ENCODE data around the gene DONSON. TPM values are rescaled to one million over a fixed set of nuclear protein-coding genes. Genes with fewer than 3 reads are reported as not detected.
"Not testable (repeated sequence)": the region's sequence is repeated elsewhere in the genome, so short reads cannot be mapped to it uniquely, and the experiment has no call there.

Gene DONSON, protein sequence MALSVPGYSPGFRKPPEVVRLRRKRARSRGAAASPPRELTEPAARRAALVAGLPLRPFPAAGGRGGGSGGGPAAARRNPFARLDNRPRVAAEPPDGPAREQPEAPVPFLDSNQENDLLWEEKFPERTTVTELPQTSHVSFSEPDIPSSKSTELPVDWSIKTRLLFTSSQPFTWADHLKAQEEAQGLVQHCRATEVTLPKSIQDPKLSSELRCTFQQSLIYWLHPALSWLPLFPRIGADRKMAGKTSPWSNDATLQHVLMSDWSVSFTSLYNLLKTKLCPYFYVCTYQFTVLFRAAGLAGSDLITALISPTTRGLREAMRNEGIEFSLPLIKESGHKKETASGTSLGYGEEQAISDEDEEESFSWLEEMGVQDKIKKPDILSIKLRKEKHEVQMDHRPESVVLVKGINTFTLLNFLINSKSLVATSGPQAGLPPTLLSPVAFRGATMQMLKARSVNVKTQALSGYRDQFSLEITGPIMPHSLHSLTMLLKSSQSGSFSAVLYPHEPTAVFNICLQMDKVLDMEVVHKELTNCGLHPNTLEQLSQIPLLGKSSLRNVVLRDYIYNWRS
- total RNA-seq: 10 to 100 TPM in 1 of 4 donors, 1 to 10 TPM in 3; 5.8 to 19.7 (median 6.7) TPM

DNA sequence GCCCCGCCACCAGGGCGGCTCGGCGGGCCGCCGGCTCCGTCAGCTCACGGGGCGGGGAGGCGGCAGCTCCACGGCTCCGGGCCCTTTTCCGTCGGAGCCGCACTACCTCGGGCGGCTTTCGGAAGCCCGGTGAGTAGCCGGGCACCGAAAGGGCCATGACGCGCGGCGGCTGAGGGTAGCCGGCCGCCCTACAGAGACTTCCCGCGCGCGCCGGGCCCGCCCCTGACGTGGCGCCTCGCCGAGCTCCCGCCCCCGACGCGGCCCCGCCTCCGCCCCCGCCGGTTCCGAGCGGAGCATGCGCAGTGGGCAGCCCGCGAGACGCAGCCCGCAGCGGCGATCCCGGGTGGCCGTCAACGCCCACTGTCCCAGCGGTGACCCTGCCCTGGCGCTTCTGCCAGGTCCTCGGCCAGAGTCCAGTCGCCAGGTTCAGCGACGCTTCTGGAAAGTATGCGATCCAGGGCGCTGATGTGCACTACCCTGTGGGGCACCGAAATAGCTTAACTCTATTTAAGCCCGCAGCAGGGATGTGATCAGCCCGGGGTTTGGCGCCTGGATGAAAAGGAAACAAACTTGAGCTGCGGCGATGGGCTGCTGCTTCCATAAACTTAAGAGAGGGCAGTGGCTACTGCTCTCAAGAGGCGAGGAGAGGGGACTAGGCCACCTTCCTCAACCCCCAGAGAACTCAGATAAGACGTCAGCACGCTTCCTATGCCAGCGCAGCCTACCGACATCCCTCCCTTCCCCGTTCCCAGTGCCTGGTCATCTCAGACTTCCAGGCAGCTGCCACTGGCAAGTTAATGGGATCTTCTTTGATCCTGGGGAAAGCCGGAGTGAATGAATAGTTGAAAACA lies at the start of gene DONSON:
TSS of gene DONSON (minus strand) at position 200 of the 851 bp plus-strand sequence. CDS start at position 157, 43 bp downstream.
- H3K9me3 ChIP-seq: no peaks in the 10 kb centered on the region
- H3K27me3 ChIP-seq: no peaks in the 10 kb centered on the region
- WGBS: under 1% methylated on average over 31 of the region's 78 CpGs
- H3K4me3 ChIP-seq: peak within 1 kb of the TSS; percentile 90
- TF ChIP-seq EP300 (IDR thresholded peaks at IDR 0.05) (no peak), POLR2AphosphoS5 (IDR thresholded peaks at IDR 0.05) (peak in 1 of 3 donors; percentile 14), POLR2A (IDR thresholded peaks at IDR 0.05) (peak in 1 of 2 donors; percentile 17)
- TF ChIP-seq, protein P1, sequence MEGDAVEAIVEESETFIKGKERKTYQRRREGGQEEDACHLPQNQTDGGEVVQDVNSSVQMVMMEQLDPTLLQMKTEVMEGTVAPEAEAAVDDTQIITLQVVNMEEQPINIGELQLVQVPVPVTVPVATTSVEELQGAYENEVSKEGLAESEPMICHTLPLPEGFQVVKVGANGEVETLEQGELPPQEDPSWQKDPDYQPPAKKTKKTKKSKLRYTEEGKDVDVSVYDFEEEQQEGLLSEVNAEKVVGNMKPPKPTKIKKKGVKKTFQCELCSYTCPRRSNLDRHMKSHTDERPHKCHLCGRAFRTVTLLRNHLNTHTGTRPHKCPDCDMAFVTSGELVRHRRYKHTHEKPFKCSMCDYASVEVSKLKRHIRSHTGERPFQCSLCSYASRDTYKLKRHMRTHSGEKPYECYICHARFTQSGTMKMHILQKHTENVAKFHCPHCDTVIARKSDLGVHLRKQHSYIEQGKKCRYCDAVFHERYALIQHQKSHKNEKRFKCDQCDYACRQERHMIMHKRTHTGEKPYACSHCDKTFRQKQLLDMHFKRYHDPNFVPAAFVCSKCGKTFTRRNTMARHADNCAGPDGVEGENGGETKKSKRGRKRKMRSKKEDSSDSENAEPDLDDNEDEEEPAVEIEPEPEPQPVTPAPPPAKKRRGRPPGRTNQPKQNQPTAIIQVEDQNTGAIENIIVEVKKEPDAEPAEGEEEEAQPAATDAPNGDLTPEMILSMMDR (IDR thresholded peaks at IDR 0.05): no peak
- peak within 1 kb of the TSS; percentile 80 for H3K27ac ChIP-seq
- peak; percentile 89 to 91 for DNase-seq (ENCODE audit: low spot score in 2 of 2)
- H3K4me1 ChIP-seq: peaks cover 14% of the 10 kb centered on the region
- H3K36me3 ChIP-seq: no peaks in the 10 kb centered on the region

DNA sequence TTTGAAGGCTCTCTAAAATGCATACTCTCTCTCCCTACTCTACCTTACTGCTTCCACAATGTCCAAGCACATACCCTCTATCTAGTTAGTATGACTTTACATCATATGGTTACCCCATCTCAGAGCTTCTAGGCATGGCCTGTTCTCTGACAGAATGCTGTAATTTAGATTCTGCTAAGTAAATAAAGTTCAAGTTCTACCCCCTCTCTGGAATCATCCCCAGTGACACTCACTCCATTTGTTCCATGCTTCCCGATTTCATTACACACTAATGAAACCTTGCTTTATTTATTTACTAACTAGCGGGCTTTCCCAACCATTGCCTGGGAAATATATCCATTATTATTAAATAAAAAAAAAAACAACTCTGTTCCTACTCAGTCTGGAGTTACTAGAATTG lies 45.8 kb upstream of the DONSON start:
- H3K36me3 ChIP-seq: peaks cover 14% of the 10 kb centered on the region
- H3K4me3 ChIP-seq: no peak overlapping the region
- no peak overlapping the region for H3K27ac ChIP-seq
- DNase-seq (ENCODE audit: low spot score in 2 of 2): no peak
- no peaks in the 10 kb centered on the region for H3K27me3 ChIP-seq
- H3K9me3 ChIP-seq: no peaks in the 10 kb centered on the region
- no peaks in the 10 kb centered on the region for H3K4me1 ChIP-seq
- WGBS: 89% methylated on average over 2 of the region's 2 CpGs
- no peak for TF ChIP-seq POLR2A (IDR thresholded peaks at IDR 0.05)

DNA sequence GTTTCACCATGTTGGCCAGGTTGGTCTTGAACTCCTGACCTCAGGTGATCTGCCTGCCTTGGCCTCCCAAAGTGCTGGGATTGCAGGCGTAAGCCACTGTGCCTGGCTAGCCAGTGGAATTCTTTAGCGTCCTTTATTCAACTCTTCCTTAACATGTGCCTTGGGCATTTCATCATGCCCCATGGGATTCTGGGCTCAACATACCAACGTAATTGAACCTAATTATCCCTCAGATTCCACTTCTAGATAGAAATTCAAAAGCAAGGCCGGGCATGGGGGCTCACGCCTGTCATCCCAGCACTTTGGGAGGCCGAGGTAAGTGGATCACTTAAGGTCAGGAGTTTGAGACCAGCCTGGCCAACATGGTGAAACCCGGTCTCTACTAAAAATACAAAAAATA lies 37.7 kb upstream of the DONSON start:
- H3K27me3 ChIP-seq; H3K9me3 ChIP-seq; H3K27ac ChIP-seq; DNase-seq (ENCODE audit: low spot score in 2 of 2); H3K4me3 ChIP-seq; H3K4me1 ChIP-seq: not testable (repeated sequence)
- WGBS: 94% methylated on average over 7 of the region's 7 CpGs
- H3K36me3 ChIP-seq: peaks cover 43% of the 10 kb centered on the region

DNA sequence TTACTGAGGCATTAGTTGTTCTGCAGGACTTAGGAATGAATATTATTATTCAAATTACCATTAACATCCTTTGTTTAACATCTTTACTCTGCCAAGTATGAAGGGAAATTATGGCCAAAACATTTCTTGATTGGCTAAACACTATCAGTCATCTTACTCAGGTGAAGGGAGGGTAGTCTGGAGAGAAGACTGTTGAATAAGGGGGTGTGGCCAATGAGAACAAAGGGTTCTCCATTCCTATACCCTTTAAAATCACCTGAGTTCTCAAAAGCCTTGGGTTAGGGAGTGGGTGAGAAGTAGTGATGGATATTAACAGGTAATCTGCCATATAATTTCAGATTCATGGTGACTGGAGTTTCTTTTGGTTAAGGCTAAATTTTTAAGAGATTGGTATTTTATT lies 33.8 kb upstream of the DONSON start:
- Histone ChIP-seq H3K4me1 (no peaks in the 10 kb centered on the region), H3K36me3 (peaks cover 44% of the 10 kb centered on the region), H3K9me3 (no peaks in the 10 kb centered on the region), H3K27ac (no peak overlapping the region), H3K4me3 (no peak overlapping the region), H3K27me3 (no peaks in the 10 kb centered on the region)
- TF ChIP-seq, protein P1 (IDR thresholded peaks at IDR 0.05): no peak
- TF ChIP-seq POLR2AphosphoS5 (IDR thresholded peaks at IDR 0.05) (no peak), POLR2A (IDR thresholded peaks at IDR 0.05) (no peak), EP300 (IDR thresholded peaks at IDR 0.05) (no peak)
- DNase-seq (ENCODE audit: low spot score in 2 of 2): no peak

DNA sequence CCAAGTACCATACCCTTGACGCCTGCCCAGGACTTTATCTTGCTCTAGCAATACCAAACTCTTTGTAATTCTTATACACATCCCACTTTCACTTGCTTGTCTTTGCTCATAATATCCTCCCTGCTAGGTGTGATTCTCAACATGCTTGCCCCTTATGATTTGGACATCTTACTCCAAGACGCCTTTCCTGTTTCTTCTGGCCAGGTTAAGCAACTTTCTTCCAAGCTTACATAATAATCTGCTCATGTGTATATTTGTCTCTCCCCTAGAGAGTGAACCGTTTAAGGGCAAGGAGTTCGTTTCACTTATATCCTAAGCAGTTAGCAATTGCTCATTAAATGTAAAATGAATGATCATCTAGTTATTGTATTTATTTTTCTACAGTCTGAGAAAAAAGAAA lies 31.2 kb upstream of the DONSON start:
- no peaks in the 10 kb centered on the region for H3K9me3 ChIP-seq
- H3K27me3 ChIP-seq: no peaks in the 10 kb centered on the region
- no peak overlapping the region for H3K4me3 ChIP-seq
- DNase-seq (ENCODE audit: low spot score in 2 of 2): no peak
- no peak for TF ChIP-seq POLR2A (IDR thresholded peaks at IDR 0.05)
- TF ChIP-seq, protein P1 (IDR thresholded peaks at IDR 0.05): no peak
- TF ChIP-seq POLR2AphosphoS5 (IDR thresholded peaks at IDR 0.05): no peak
- no peak for TF ChIP-seq EP300 (IDR thresholded peaks at IDR 0.05)
- peaks cover 47% of the 10 kb centered on the region for H3K36me3 ChIP-seq
- no peaks in the 10 kb centered on the region for H3K4me1 ChIP-seq
- WGBS: 95% methylated on average over 4 of the region's 4 CpGs
- no peak overlapping the region for H3K27ac ChIP-seq

DNA sequence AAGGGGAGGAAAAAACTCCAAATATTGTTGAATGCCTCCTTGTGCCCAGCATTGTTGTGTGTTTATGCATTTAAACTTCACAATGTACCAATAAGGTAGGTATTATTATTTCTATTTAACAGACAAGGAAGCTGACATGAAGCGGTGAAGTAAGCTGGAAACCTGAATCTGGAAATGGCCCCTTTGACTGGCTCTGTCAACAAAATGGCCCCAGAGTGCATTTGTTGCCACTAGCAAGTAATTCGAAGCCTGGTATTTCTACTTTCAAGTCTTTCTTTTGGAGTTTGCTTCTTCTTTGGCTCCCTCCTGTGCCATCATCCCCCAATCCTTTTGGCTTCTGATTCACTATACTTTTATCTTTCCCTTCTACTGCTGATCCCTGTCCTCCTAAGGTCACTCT lies 29.9 kb upstream of the DONSON start:
- Histone ChIP-seq H3K4me1 (no peaks in the 10 kb centered on the region), H3K36me3 (peaks cover 51% of the 10 kb centered on the region), H3K9me3 (no peaks in the 10 kb centered on the region), H3K27ac (no peak overlapping the region), H3K4me3 (no peak overlapping the region), H3K27me3 (no peaks in the 10 kb centered on the region)
- DNase-seq (ENCODE audit: low spot score in 2 of 2): no peak
- TF ChIP-seq POLR2AphosphoS5 (IDR thresholded peaks at IDR 0.05): no peak
- TF ChIP-seq, protein P1 (IDR thresholded peaks at IDR 0.05): no peak
- no peak for TF ChIP-seq EP300 (IDR thresholded peaks at IDR 0.05)
- no peak for TF ChIP-seq POLR2A (IDR thresholded peaks at IDR 0.05)
- 100% methylated on average over 2 of the region's 2 CpGs for WGBS

DNA sequence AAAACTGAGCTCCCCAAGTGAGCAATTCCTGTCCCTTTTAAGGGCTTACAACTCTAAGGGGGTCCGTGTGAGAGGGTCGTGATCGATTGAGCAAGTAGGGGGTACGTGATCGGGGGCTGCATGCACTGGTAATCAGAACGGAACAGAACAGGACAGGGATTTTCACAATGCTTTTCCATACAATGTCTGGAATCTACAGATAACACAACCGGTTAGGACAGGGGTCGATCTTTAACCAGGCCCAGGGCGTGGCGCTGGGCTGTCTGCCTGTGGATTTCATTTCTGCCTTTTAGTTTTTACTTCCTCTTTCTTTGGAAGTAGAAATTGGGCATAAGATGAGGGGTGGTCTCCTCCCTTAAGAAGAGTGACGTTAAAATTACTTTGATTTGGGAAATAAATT lies 29.1 kb upstream of the DONSON start:
- H3K4me3 ChIP-seq; H3K27ac ChIP-seq; H3K4me1 ChIP-seq; H3K9me3 ChIP-seq; DNase-seq (ENCODE audit: low spot score in 2 of 2); H3K27me3 ChIP-seq: not testable (repeated sequence)
- 91% methylated on average over 11 of the region's 11 CpGs for WGBS
- H3K36me3 ChIP-seq: peaks cover 51% of the 10 kb centered on the region

Data from suprapubic skin (tissue), 4 donors.